Stimulated activated CD4-positive, alpha-beta T cell treated with anti-CD3 and anti-CD28 coated beads, Interleukin-12 subunit alpha, Interleukin-12 subunit beta, amount 100 ng/mL, for 4 hours (primary cell): Measurements from ENCODE around the gene PRIMA1.

Experiments used
- DNase-seq: peaks from one replicate; pipeline ENCODE4 v3.0.0-alpha.2; 2020

Gene PRIMA1

GRCh38 chr14:93727917-93728650, 60.2 kb downstream of the PRIMA1 start:
- DNase-seq: no peak

DNA sequence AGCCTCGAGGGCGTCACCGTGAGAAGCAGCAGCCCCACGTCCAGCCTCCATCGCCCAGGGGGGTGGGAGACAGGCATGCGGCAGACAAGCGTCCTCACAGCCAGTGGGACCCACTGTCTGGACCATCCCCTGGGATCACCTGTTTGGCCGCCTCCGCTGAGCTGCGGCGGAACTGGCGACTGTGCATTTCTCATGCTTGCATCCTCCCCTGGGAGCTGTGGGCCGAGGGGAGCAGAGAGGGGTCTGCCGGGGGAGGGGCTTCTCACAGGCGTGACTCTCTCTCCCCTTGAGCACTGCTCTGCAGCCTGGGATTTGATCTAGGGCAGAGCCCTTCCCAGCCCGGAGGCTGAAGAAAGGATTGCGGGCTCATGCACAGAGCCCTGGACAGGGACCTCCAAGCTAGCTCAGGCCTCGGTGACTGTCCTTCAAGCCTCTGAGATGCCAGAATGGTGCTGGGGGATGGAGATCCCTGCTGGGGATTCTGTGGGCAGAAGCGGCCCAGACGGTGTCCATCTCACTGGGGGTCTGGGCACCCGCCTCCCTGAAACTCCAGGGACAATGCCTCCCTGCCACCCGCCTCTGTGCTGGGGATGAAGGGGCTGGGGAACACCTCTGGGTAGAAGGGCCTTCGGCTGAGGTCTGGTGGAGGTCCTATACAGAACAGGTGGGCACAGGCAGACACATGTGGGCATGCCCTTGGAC, 61.1 kb downstream of the PRIMA1 start:
- DNase-seq: no peak

- no peak for DNase-seq
These were observed 62.3 kb downstream of the PRIMA1 start for GRCh38 chr14:93725993-93726392.

DNA sequence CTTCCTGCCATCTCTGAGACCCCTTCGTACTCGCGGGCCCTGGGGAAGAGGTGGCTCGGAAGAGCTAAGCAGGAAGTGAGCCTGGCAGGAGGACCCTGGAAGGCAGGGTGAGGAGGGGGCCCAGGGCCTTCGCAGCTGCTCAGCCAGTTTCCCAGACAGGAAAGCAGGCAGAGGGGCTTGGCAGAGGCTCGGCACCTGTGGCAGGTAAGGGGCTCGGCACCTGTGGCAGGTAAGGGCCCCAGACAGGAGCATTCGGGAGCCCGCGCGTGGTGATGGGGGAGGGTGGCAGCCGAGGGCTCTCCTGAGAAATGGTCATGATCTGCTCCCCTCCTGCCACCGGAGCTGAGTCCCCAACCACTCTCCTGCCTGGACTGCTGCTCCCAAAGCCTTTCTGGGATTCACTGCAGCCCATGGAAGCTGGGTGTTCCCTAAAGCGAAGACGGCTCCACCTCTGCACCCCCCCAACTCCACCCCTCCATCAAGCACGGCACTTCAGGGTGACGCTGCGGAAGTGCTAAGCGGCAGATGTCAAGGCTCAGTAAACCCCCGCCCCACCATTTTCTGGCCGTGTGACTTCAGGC, 63.2 kb downstream of the PRIMA1 start:
- no peak for DNase-seq

DNA sequence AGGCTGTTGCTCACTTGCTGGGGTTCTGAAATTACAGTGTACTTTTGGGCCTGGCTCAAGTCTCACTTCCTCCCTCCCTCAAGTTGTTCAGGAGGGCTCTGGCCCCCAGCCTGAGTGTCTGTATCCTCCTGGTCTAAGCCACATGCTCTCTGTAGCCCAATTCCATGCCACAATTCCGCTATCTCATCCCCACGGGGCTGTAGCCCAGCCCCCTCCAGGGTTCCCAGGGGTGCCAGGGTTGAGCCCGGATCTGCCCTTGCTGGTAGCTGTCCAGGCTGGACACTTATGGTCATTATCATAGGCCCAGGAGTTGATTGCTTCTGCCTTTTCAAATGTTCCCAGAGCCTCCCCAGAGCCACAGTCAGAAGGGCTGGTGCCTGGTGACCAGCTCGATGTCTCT, 65.3 kb downstream of the PRIMA1 start:
- DNase-seq: no peak

DNA sequence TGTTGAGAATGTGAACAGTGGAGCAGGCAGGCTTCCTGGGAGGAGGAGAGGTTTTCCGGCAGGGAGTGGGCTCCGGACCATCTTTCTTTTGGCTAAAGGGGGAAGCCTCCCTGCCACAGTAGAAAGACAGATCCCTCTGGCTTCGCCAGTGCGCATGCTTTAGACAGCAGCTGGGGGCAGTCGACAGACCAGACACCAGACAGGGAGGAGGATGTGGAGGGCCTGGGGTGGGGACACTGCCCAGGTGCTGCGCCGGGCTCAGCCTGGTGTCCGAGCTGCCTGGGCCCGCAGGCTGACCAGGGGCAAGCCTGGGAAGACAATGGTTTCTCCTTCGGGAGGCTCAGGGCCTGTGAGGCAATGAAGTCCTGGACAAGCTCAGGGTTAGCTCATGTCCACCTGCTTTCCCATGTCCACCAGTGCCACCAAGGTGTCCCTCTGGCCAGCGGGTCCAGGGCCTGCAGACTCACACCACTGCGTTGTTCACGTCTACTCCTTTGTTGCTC, 67.3 kb downstream of the PRIMA1 start:
- no peak for DNase-seq

DNA sequence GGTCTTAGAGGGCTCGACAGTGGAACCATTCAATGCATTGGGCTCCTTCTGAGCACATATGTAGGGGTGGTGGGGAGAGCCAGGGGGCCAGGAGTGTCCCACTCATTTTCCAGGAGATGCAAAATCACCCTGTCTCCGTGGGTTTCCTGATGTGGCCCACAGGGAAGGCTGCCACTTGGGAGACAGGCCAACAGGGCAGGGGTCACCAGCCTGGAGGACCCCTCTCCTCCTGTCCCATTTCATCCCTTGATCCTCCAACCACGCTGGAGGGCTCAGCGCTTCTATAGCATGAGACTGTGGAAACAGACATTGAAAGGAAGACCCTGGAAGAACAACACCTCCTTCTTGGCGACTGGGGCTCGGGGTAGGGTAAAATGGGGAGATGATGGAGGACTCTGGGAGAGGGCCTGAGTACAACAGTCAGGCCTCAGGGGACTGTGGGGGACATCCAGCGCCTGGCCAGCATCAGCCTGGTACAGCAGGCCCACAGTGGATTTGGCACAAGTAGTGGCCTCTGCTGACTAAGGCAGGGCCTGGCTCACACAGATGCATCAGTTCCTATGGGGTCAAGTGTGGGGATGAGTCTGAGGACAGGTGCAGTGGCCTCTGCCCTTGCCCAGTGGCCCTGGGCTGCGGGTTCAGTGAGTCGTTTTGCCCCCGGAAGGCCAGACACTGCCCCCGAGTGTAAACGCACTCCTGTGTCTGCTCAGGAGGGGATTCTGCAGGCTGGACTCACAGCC, 68.0 kb downstream of the PRIMA1 start:
- no peak for DNase-seq

DNA sequence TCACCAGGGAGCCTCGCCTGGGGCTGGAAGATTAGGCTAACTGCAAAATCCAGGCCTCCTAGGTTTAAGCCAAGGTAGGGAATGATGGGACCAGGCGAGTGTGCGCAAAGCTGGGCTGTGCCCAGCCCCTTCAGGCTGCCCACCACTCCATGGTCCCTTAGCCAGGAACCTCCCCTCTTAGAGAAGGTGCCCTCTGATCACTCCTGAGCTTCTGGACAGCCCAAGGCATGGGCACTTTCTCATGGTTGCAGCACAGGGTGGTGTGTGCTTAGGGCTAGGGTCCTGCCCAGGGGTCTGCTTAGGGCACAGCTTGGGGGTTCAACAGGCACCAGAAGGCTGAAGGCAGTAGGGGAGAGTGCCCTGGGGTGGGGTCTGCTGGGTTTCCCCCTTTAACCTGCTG, 69.0 kb downstream of the PRIMA1 start:
- DNase-seq: no peak

- no peak for DNase-seq
These were observed 70.5 kb downstream of the PRIMA1 start for GRCh38 chr14:93717668-93718320.

DNA sequence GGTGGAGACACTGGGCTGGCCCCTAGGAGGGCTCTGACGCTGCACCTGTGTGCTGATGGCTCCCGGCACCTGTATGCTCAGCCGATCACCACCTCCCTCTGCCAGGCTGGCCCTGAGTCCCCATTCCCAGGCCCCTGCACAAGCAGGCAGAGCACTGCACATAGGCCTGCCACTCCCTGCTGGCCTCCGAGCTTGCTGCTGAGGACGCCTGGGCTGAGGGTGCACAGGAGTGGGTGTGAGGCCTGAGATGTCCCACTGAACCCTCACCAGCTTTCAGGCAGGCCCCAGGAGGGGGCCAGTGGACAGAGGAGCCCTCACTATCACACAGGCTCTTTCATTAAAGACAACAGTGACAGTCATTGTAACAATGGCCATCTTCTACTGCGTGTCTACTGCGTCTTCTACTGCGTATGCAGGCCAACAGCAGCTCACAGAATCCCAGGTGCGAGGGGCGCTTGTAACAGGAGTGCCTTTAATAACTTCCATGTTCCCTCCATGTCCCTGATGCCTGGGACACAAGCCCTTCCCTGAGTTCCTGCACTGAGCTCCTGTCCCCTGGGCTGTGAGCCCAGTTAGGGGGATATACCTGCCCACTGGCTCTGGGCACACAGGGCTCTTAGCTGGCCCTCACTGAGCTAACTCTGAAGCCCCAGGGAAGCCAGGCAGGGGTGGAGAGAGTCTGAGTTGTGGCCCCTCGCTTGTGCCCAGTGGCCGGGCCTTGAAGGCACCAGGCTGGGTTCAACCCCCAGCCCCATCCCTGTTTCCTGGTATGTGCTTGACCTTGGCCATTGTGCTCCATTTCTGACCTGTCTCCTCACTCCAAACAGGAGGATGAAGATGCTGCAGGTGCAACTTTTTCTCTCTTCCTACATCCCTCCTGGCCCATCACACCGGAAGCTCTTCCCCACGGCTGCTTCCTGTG, 71.3 kb downstream of the PRIMA1 start:
- DNase-seq: no peak

DNA sequence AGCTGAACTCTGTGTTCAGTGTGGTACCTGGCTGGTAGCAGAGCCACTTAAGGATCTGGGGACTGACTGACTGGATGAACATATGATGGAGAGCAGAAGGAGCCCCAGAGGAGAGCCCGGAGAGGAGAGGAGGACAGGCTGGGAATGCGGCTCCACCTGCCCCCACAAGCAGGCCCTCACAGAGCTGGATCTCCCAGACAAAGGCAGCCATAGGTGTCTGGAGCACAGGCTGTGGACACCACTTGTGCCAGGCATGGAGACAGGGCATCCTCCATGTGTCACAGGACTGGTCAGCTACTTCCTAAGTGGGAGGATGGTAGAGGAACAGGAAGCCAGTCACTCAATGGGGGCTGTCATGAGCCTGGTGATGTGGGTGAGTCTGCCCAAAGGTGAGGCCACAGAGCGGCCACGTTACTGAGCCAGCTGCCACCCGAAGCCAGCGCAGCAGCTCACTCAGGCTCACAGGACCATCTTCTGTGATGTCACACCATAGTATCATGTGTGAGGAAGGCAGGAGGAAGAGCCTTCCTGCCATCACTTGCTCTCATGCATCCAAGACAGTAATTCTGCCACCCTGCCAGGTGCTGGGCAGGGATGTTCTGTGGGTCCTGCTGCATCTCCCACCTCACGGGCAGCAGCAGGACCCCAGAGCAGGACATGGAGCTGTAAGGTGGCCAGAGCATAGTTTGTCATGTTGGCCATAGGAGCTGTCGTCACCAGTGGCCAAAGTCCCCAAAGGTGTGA, 72.1 kb downstream of the PRIMA1 start:
- no peak for DNase-seq

DNA sequence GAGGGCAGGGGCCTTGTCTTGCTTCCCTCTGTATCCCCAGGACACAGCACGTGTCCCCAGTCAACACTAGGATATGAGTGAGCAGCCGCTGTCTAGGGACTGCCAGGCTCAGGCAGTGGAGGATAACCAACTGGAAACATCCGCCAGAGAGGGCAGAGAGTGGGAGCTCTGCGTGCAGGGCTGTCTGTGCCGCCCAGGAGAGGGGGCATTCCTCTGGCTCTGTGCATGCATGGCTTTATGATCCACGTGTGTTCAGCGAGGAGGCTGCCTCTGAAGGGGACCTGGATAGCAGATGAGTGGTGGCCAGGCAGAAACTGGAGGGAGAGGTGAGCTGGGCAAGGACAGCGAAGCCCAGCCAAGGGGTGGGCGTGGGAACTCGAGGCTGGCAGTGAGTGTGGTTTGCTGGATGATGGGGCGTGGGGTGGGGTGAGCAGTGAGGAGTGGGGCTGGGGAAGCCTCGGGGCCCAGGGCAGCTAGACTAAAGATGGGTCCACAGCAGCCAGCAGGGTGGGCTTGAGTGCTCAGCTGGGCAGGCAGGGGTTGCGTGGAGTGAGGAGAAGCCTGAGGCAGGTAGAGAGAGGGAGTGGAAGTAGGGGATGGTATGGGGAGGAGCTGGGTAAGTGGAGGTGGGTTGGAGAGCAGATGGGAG, 72.9 kb downstream of the PRIMA1 start:
- no peak for DNase-seq

DNA sequence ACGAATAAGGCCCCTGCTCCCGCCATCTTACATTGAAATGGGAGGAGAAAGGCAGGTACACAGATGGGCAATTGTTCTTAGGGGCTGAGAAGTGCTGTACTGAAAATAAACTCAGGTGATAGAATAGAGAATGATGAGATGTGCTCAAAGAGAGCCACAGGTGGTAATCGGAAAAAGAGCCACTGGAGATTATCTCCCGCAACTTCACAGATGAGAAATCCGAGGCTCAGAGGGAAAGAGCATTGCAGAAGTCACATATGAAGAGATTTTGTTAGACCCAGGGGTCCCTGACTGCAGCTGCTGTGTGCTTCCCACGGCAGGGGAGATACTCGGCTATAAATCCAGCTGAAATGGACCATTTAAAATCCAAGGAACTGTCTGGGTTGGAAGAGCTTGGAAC, 73.7 kb downstream of the PRIMA1 start:
- no peak for DNase-seq

DNA sequence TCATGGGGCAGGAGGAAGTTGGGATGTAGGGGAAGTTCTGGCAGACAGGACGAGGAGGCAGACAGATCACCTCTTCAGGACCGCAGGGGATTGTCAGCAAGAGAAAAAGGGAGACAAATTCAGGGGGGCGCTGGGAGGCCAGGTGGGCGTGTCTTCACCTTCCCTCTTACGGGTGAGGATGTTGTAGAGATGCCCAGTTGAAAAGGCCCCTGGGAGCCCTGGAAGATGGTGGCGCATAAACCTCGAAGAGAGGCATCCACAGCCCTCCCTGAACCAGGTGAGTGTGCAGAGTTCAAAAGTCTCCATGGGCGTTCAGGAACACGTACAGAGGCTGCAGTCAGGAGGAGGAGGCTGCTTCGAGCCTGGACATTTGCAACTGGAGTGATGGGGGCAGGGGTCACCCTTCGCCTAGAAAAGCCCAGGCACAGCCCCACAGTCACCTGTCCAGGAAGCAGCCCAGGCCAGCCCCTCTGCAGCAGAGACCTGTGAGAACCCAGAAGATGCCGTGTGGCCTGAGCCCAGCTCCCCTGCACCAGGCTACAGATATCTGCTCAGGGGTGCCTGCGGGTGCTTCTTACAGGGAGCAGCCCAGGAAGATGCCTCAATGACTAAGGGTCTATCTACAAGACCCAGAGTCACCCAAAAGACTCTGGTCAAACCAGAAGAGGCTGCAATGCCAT, 74.4 kb downstream of the PRIMA1 start:
- DNase-seq: no peak

GRCh38 chr14:93712838-93713724, 75.2 kb downstream of the PRIMA1 start:
- DNase-seq: no peak

GRCh38 chr14:93712079-93712837, 76.0 kb downstream of the PRIMA1 start:
- no peak for DNase-seq

DNA sequence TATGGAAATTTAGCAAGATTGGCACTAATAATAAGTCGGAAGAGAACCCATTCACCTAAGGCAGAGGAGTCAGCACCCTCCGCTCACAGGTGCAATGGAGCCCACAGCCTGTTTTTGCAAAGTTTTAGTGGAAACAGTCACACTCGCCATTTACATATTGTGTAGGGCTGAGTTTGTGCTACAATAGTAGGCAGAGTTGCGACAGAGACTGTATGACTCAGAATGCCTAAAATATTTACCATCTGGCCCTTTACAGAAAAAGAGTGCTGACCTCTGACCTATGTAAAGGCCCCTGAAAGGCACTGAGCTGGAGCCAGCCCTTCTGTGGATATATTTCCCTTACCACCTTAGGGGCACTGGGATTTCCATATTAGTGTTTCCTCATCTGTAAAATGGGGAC, 79.0 kb downstream of the PRIMA1 start:
- no peak for DNase-seq

GRCh38 chr14:93708800-93709199, 79.5 kb downstream of the PRIMA1 start:
- no peak for DNase-seq
